Astrocyte (in vitro differentiated cells and primary cell): ENCODE measurements around the gene ZZZ3.

Experiments
- EZH2 ChIP-seq: IDR thresholded peaks from 2 replicates; pipeline ENCODE4 v1.6.1; 2012; ENCODE audit warnings: mild to moderate bottlenecking, low read length, inconsistent platforms; ENCODE audit not compliant: insufficient read depth
- TF ChIP-seq, protein P1 (sequence below): IDR thresholded peaks from 2 replicates; pipeline ENCODE4 v1.5.1; 2011; ENCODE audit warnings: low read depth, mild to moderate bottlenecking, inconsistent platforms, low read length, moderate library complexity; ENCODE audit not compliant: insufficient read depth

- TF ChIP-seq, protein P1, sequence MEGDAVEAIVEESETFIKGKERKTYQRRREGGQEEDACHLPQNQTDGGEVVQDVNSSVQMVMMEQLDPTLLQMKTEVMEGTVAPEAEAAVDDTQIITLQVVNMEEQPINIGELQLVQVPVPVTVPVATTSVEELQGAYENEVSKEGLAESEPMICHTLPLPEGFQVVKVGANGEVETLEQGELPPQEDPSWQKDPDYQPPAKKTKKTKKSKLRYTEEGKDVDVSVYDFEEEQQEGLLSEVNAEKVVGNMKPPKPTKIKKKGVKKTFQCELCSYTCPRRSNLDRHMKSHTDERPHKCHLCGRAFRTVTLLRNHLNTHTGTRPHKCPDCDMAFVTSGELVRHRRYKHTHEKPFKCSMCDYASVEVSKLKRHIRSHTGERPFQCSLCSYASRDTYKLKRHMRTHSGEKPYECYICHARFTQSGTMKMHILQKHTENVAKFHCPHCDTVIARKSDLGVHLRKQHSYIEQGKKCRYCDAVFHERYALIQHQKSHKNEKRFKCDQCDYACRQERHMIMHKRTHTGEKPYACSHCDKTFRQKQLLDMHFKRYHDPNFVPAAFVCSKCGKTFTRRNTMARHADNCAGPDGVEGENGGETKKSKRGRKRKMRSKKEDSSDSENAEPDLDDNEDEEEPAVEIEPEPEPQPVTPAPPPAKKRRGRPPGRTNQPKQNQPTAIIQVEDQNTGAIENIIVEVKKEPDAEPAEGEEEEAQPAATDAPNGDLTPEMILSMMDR: no peak
- TF ChIP-seq EZH2: no peak
Measured at GRCh38 chr1:77649127-77649526, 33.3 kb downstream of the ZZZ3 start.
